ENCODE results near the gene BBX.

DNA sequence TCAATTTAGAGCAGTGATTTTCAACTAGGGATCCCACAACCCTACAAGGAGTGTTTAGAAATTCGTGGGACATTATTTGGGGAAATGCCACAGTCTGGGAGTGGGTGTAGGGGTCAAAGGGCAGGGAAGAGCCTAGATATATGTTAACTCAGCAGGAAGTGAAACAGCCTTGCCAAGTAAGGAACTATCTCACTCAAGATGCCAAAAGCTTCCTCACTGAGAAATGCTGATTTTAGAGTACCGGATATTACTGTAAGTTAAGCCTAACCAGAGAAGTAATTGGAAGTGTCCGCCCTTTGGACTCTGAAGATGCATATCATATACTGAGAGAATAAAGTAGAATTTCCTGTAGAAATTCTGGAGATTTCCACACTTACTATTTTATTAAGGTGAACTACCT, 158.6 kb downstream of the BBX start:
- TF ChIP-seq POLR2A (IDR thresholded peaks at IDR 0.05): no peak
- TF ChIP-seq, protein P1, sequence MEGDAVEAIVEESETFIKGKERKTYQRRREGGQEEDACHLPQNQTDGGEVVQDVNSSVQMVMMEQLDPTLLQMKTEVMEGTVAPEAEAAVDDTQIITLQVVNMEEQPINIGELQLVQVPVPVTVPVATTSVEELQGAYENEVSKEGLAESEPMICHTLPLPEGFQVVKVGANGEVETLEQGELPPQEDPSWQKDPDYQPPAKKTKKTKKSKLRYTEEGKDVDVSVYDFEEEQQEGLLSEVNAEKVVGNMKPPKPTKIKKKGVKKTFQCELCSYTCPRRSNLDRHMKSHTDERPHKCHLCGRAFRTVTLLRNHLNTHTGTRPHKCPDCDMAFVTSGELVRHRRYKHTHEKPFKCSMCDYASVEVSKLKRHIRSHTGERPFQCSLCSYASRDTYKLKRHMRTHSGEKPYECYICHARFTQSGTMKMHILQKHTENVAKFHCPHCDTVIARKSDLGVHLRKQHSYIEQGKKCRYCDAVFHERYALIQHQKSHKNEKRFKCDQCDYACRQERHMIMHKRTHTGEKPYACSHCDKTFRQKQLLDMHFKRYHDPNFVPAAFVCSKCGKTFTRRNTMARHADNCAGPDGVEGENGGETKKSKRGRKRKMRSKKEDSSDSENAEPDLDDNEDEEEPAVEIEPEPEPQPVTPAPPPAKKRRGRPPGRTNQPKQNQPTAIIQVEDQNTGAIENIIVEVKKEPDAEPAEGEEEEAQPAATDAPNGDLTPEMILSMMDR (IDR thresholded peaks at IDR 0.05): no peak

Data from thyroid gland (tissue), 4 donors.